Fibroblast of skin of back (primary cell): ENCODE measurements around the gene NSD1.

ENCODE experiments used
- DNase-seq: peaks from one replicate; pipeline ENCODE4 v3.0.0-alpha.2; 2013

The NSD1 gene

GRCh38 chr5:177311392-177311722, 177.8 kb downstream of the NSD1 start:
- DNase-seq = no peak

GRCh38 chr5:177311723-177312648, 178.4 kb downstream of the NSD1 start, which contains the start of gene MXD3:
MXD3 (minus strand) TSS chr5:177311898; CDS start chr5:177311830, 68 bp downstream.
- DNase-seq = peak; percentile 96

GRCh38 chr5:177312649-177313181, 179.1 kb downstream of the NSD1 start:
- peak; percentile 55 for DNase-seq

GRCh38 chr5:177313561-177314259, 180.1 kb downstream of the NSD1 start:
- no peak for DNase-seq

- no peak for DNase-seq
Measured at GRCh38 chr5:177314376-177315342, 181.1 kb downstream of the NSD1 start.

GRCh38 chr5:177315411-177315810, 181.8 kb downstream of the NSD1 start:
- no peak for DNase-seq

- no peak for DNase-seq
Measured at GRCh38 chr5:177316005-177316404, 182.4 kb downstream of the NSD1 start.

- peak; percentile 70 for DNase-seq
Measured at GRCh38 chr5:177317959-177318377, 184.4 kb downstream of the NSD1 start.

GRCh38 chr5:177319913-177320588, 186.5 kb downstream of the NSD1 start:
- DNase-seq = no peak

- DNase-seq = no peak
Measured at GRCh38 chr5:177320879-177321278, 187.3 kb downstream of the NSD1 start.

- no peak for DNase-seq
Measured at GRCh38 chr5:177325868-177326381, 192.4 kb downstream of the NSD1 start.

- DNase-seq = no peak
Measured at GRCh38 chr5:177327539-177328522, 194.3 kb downstream of the NSD1 start.

GRCh38 chr5:177328545-177329231, 195.1 kb downstream of the NSD1 start:
- DNase-seq = no peak

GRCh38 chr5:177329883-177330282, 196.3 kb downstream of the NSD1 start:
- DNase-seq = no peak

GRCh38 chr5:177330991-177331842, 197.6 kb downstream of the NSD1 start:
- DNase-seq = no peak

GRCh38 chr5:177332031-177332895, 198.7 kb downstream of the NSD1 start:
- DNase-seq = no peak

- DNase-seq = no peak
Measured at GRCh38 chr5:177332896-177333260, 199.3 kb downstream of the NSD1 start.
